Endothelial cell of umbilical vein (primary cell): ENCODE data around the gene SLC25A17. TPM values are rescaled to one million over a fixed set of nuclear protein-coding genes. Genes with fewer than 3 reads are reported as not detected.

Experiments
- BruUV-seq: library from RNA; stranded (reverse); fragments of 400-500 nt; replicated peaks from 2 replicates; lab custom pipeline; 2021; lab: Mats Ljungman, UMichigan
- CTCF ChIA-PET: fragments of 300-600, 350-600 bp; sonication (Branson Sonifier 250); formaldehyde crosslinking; loops from one replicate; lab custom pipeline; 2021; ENCODE audit warnings: antibody characterized with exemption, inconsistent platforms; lab: Charles Lee
- POLR2A ChIA-PET: fragments of 300-600, 350-600 bp; sonication (Branson Sonifier 250); formaldehyde crosslinking; loops from one replicate; lab custom pipeline; 2021; ENCODE audit warnings: antibody characterized with exemption, inconsistent platforms; lab: Charles Lee
- DNase-seq: peaks from one replicate; pipeline ENCODE4 v3.0.0-alpha.2; 2011; ENCODE audit warnings: low read depth, low spot score
- FAIRE-seq: peaks from 2 replicates; lab custom pipeline; 2011; peaks lifted over from hg19 to GRCh38; lab: Jason Lieb, UNC
- H2AFZ ChIP-seq: 2 replicates; pipeline ENCODE4 v1.6.0; 2012; ENCODE audit warnings: low read depth, low read length, control low read depth, inconsistent platforms
- H3K27ac ChIP-seq: 2 replicates; pipeline ENCODE4 v1.5.1; 2011; ENCODE audit warnings: low read depth, mild to moderate bottlenecking, control low read depth, low read length, moderate library complexity; ENCODE audit not compliant: insufficient read depth
- H3K27me3 ChIP-seq, 2 experiments: 2 replicates each; pipeline versions ENCODE4 v1.6.0 to v1.6.1; 2011; ENCODE audit warnings: low read length in 2 of 2, mixed read lengths in 1 of 2; ENCODE audit not compliant: control insufficient read depth in 2 of 2, insufficient read depth in 2 of 2
- H3K36me3 ChIP-seq, 2 experiments: 2 replicates in 1 of 2; 3 replicates in 1 of 2; pipeline ENCODE4 v1.5.1; 2011; ENCODE audit warnings: low read length in 2 of 2, mild to moderate bottlenecking in 1 of 2, moderate library complexity in 1 of 2; ENCODE audit not compliant: control insufficient read depth in 2 of 2, insufficient read depth in 2 of 2; ENCODE audit errors: extremely low read depth in 1 of 2
- H3K4me1 ChIP-seq: 3 replicates; pipeline ENCODE4 v1.5.1; 2011; ENCODE audit warnings: mild to moderate bottlenecking, low read length; ENCODE audit not compliant: control insufficient read depth, insufficient read depth; ENCODE audit errors: extremely low read depth
- H3K4me2 ChIP-seq: 2 replicates; pipeline ENCODE4 v1.6.1; 2011; ENCODE audit warnings: low read length, control low read depth, mixed read lengths; ENCODE audit not compliant: insufficient read depth
- H3K4me3 ChIP-seq, 3 experiments: fragments of 200-600 bp in 1 of 3; sonication (generic), shearing (Covaris generic) in 1 of 3; replicated peaks in 1 of 3; 2 replicates each; pipeline ENCODE4 v1.5.1; 2011 to 2016; ENCODE audit warnings: control low read depth in 3 of 3, low read length in 3 of 3, mild to moderate bottlenecking in 2 of 3, inconsistent platforms in 1 of 3, low read depth in 1 of 3, moderate library complexity in 1 of 3; ENCODE audit not compliant: insufficient read depth in 1 of 3
- H3K79me2 ChIP-seq: 2 replicates; pipeline ENCODE4 v1.6.0; 2012; ENCODE audit warnings: low read length, inconsistent platforms; ENCODE audit not compliant: control insufficient read depth, insufficient read depth
- H3K9ac ChIP-seq: replicated peaks from 2 replicates; pipeline ENCODE3; 2011; ENCODE audit warnings: low read length, control low read depth; ENCODE audit not compliant: insufficient read depth; ENCODE audit errors: extremely low read depth
- H3K9me1 ChIP-seq: replicated peaks from 3 replicates; pipeline ENCODE4 v1.6.0; 2011; ENCODE audit warnings: mild to moderate bottlenecking, low read length; ENCODE audit not compliant: control insufficient read depth, insufficient read depth; ENCODE audit errors: extremely low read depth
- H3K9me3 ChIP-seq: replicated peaks from 2 replicates; pipeline ENCODE4 v1.5.1; 2012; ENCODE audit warnings: low read length, inconsistent platforms; ENCODE audit not compliant: control insufficient read depth, insufficient read depth
- H4K20me1 ChIP-seq: replicated peaks from 2 replicates; pipeline ENCODE3; 2011; ENCODE audit warnings: mild to moderate bottlenecking, low read length; ENCODE audit not compliant: control insufficient read depth, insufficient read depth; ENCODE audit errors: extremely low read depth
- CTCF ChIP-seq, 2 donors: IDR thresholded peaks; 1 replicate in 1 of 2; 2 replicates in 1 of 2; pipeline ENCODE4 v1.5.1; 2011; ENCODE audit warnings: low read length in 2 of 2, mild to moderate bottlenecking in 2 of 2, moderate library complexity in 2 of 2, control low read depth in 1 of 2, inconsistent platforms in 1 of 2, low read depth in 1 of 2; ENCODE audit not compliant: insufficient read depth in 1 of 2; ENCODE audit errors: extremely low read depth in 1 of 2
- EZH2 ChIP-seq: IDR thresholded peaks from 2 replicates; pipeline ENCODE4 v1.6.1; 2012; ENCODE audit warnings: borderline replicate concordance, low read depth, mild to moderate bottlenecking, moderate library complexity, low read length, inconsistent platforms; ENCODE audit not compliant: severe bottlenecking
- FOS ChIP-seq: IDR thresholded peaks from 2 replicates; pipeline ENCODE4 v1.6.1; 2011; ENCODE audit warnings: mild to moderate bottlenecking, low read length, moderate library complexity, borderline replicate concordance; ENCODE audit not compliant: insufficient read depth
- GATA2 ChIP-seq: IDR thresholded peaks from 2 replicates; pipeline ENCODE4 v1.7.0; 2011; ENCODE audit warnings: low read depth, mild to moderate bottlenecking, moderate library complexity, mixed read lengths, low read length; ENCODE audit not compliant: insufficient read length, insufficient read depth
- JUN ChIP-seq: IDR thresholded peaks from 2 replicates; pipeline ENCODE4 v1.6.1; 2011; ENCODE audit warnings: borderline replicate concordance, low read depth; ENCODE audit not compliant: insufficient read length, insufficient read depth
- MAX ChIP-seq: IDR thresholded peaks from 2 replicates; pipeline ENCODE4 v1.6.1; 2011; ENCODE audit not compliant: insufficient read depth, insufficient read length
- MYC ChIP-seq: IDR thresholded peaks from one replicate; pipeline ENCODE4 v1.6.1; 2011; ENCODE audit warnings: mild to moderate bottlenecking, low read depth, low read length
- POLR2A ChIP-seq: IDR thresholded peaks from 2 replicates; pipeline ENCODE4 v1.6.1; 2012; ENCODE audit warnings: low read depth, mild to moderate bottlenecking, control low read depth, low read length
- POLR2AphosphoS5 ChIP-seq: IDR thresholded peaks from 2 replicates; pipeline ENCODE4 v1.6.1; 2012; ENCODE audit warnings: low read depth, mild to moderate bottlenecking, control low read depth, low read length, moderate library complexity; ENCODE audit not compliant: insufficient read depth
- dilution Hi-C: fragments of 300-500 bp; cut with MboI; formaldehyde crosslinking; loops from one replicate; pipeline ENCODE4 v1.15.0; 2019; ENCODE audit warnings: low sequenced_read_pairs; ENCODE audit not compliant: extremely low pct_ligation_motif_present
- intact Hi-C: fragments of 100-400 bp; cut with micrococcal nuclease; formaldehyde crosslinking; loops from one replicate; pipeline ENCODE4 v1.10.0; 2022
- polyA plus RNA-seq, 4 experiments: library from polyadenylated mRNA; depleted of rRNA in 3 of 4; stranded (reverse) in 3 of 4; unstranded in 1 of 4; fragments of >200 nt; gene quantifications; 2 replicates each; pipeline versions ENCODE4 v1.2.1 to v1.2.3, GENCODE V29; 2011 to 2012; ENCODE audit warnings: missing spikeins in 1 of 4
- total RNA-seq: library from RNA; stranded (reverse); gene quantifications from 2 replicates; pipeline ENCODE4 v1.2.3, GENCODE V29; 2021

SLC25A17 gene
- total and polyA plus RNA-seq, 2 donors (not counting 3 experiments of a cell fraction or from before 2014, with no cell fraction given) = 12.2 to 25.8 TPM

GRCh38 chr22:40862537-40862936, 43.4 kb upstream of the SLC25A17 start:
- intact Hi-C loops (no loop called here), dilution Hi-C loops (no loop called here)
- H3K36me3 ChIP-seq = peaks cover 0 to 2% of the 10 kb centered on the region in 2 experiments
- CTCF ChIA-PET = interaction anchor here (1.3 kb wide), 1 partner anchor 16 kb away, joined by 3 read pairs; no protein-coding TSS in a partner anchor
- H3K79me2 ChIP-seq = peaks cover 23% of the 10 kb centered on the region
- FAIRE-seq (no peak), DNase-seq (no peak)
- H3K9me1 ChIP-seq = no peaks in the 10 kb centered on the region
- TF ChIP-seq POLR2A (no peak), JUN (no peak)
- no peaks in the 10 kb centered on the region for H3K27me3 ChIP-seq
- H3K4me3 ChIP-seq = no peak overlapping the region
- no peaks in the 10 kb centered on the region for H4K20me1 ChIP-seq
- no peak overlapping the region for H3K4me2 ChIP-seq
- BruUV-seq = no TSS peak
- no peak overlapping the region for H2AFZ ChIP-seq
- no peaks in the 10 kb centered on the region for H3K9me3 ChIP-seq
- no peak overlapping the region for H3K9ac ChIP-seq
- H3K4me1 ChIP-seq = peaks cover 14% of the 10 kb centered on the region
- no peak overlapping the region for H3K27ac ChIP-seq
- POLR2A ChIA-PET = no interaction called here

GRCh38 chr22:40862013-40862412, 42.9 kb upstream of the SLC25A17 start, which contains the start of gene DNAJB7:
Gene DNAJB7, minus strand, starts transcription at chr22:40862113. Its CDS starts 119 bp downstream, at chr22:40861994.
- no TSS peak for BruUV-seq
- Histone ChIP-seq H3K79me2 (peaks cover 28% of the 10 kb centered on the region), H4K20me1 (no peaks in the 10 kb centered on the region), H3K9me1 (no peaks in the 10 kb centered on the region), H3K9me3 (no peaks in the 10 kb centered on the region), H3K9ac (no peak within 1 kb of the TSS), H3K27ac (no peak within 1 kb of the TSS), H3K27me3 (no peaks in the 10 kb centered on the region), H3K4me3 (no peak within 1 kb of the TSS), H3K4me2 (no peak within 1 kb of the TSS), H3K36me3 (peaks cover 0 to 2% of the 10 kb centered on the region in 2 experiments), H2AFZ (no peak within 1 kb of the TSS), H3K4me1 (peaks cover 14% of the 10 kb centered on the region)
- CTCF ChIA-PET = interaction anchor here (0.9 to 1.3 kb wide), 2 partner anchors 16 to 179 kb away, joined by 3 read pairs; no protein-coding TSS in a partner anchor
- DNase-seq (no peak), FAIRE-seq (no peak)
- TF ChIP-seq MYC = no peak
- no peak for TF ChIP-seq POLR2A
- TF ChIP-seq POLR2AphosphoS5 = no peak
- no peak for TF ChIP-seq MAX
- no peak for TF ChIP-seq CTCF (IDR thresholded peaks at IDR 0.05; ENCODE audit: extremely low read depth in 1 of 2, insufficient read depth in 1 of 2, low read depth in 1 of 2, low read length in 2 of 2)
- no peak for TF ChIP-seq FOS
- no peak for TF ChIP-seq GATA2
- no peak for TF ChIP-seq JUN
- no peak for TF ChIP-seq EZH2
- intact Hi-C loops (no loop called here), dilution Hi-C loops (no loop called here)
- POLR2A ChIA-PET = no interaction called here
